ENCODE measurements around the gene TPCN1.
A peak's percentile ranks its signal among the peaks of the same experiment; 100 is the strongest.

Gene TPCN1

GRCh38 chr12:113230315-113231234 lies 9.3 kb downstream of the TPCN1 start:
- Histone ChIP-seq H3K9me3 (replicated peaks; ENCODE audit: low read length) (no peaks in the 10 kb centered on the region), H3K4me3 (ENCODE audit: low read length) (no peak overlapping the region), H3K4me1 (ENCODE audit: control insufficient read depth, insufficient read depth, low read length) (peaks cover 31% of the 10 kb centered on the region), H3K36me3 (ENCODE audit: insufficient read depth, low read length) (peaks cover 46% of the 10 kb centered on the region), H3K4me2 (ENCODE audit: low read length) (no peak overlapping the region), H3K27me3 (ENCODE audit: control insufficient read depth, insufficient read depth, low read length) (no peaks in the 10 kb centered on the region), H3K9ac (ENCODE audit: low read depth, low read length) (no peak overlapping the region)

DNA sequence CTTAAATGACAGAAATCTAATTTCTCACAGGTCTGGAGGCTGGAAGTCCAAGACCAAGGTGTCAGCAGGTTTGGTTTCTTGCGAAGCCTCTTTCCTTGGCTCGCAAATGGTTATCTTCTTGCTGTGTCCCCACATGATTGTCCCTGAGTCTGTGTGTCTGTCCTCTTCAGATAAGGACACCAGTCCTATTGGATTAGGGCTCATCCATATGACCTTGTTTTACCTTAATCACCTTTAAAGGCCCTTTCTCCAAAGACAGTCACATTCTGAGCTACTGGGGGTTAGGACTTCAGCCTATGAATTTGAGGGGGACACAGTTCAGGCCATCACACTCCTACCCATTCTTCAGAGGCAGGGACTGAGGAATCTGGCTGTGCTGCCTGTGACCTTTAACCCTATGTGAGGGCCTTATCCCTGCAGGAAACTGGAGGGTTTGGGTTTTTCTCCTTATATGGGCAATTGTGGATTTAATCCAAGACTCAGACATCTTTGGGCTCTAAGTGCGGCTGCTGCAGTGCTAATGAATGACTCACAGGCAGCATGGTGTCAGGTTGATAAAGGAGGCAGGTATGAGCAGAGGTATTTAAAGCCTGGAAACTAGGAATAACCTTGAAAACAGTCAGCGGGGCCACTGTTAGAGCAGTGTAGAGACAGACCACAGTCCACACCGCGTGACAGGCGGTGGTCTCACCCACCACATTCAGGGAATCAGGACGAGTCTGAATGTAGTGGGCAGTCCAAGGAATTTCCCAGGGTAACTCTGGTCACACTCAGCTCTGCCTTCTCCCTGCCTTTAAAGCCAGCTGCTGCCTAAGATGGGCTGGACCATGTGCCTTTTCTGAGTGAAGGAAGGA lies 10.2 kb downstream of the TPCN1 start:
- Histone ChIP-seq H3K9me3 (replicated peaks; ENCODE audit: low read length) (no peaks in the 10 kb centered on the region), H3K27me3 (ENCODE audit: control insufficient read depth, insufficient read depth, low read length) (no peaks in the 10 kb centered on the region), H3K4me1 (ENCODE audit: control insufficient read depth, insufficient read depth, low read length) (peaks cover 38% of the 10 kb centered on the region), H3K9ac (ENCODE audit: low read depth, low read length) (no peak overlapping the region), H3K4me3 (ENCODE audit: low read length) (no peak overlapping the region), H3K4me2 (ENCODE audit: low read length) (no peak overlapping the region), H3K36me3 (ENCODE audit: insufficient read depth, low read length) (peaks cover 46% of the 10 kb centered on the region)

DNA sequence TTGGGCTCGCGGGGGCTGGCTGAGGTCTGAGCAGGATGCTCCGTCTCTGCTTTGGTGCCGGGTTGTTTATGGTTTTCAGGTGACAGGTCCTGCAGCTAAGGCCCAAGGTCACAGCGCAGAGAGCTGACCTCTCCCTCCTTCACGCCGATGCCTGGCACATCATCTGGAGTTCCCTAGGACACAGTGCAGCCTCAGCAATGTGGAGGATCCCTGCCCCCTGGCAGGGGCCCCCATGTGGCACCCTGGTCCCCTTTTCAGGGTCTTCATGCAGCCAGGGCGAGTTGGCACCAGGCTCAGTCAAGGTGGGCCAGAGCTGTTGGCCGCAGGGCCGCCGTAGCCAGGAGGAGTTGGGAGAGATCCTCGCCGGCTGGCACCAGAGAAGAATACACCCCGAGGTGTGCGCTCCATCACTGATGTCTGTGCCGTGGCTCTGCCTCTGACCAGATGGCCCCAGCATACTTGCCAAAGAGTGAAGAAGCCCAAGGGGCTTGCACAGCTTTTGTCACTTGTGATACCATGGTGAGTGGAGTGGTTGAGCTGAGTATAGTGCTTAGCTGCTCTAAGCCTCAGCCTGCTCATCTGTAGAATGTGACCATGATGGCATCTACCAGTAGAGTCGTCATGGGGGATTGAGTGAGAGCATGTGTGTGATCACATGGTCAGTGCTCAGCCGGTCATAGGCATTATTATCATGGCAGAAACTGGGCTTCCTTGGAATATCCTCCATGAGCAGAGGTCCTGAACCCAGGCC lies 11.0 kb downstream of the TPCN1 start:
- Histone ChIP-seq H3K4me2 (ENCODE audit: low read length) (peak overlapping the region; percentile 72), H3K27me3 (ENCODE audit: control insufficient read depth, insufficient read depth, low read length) (no peaks in the 10 kb centered on the region), H3K36me3 (ENCODE audit: insufficient read depth, low read length) (peaks cover 46% of the 10 kb centered on the region), H3K9ac (ENCODE audit: low read depth, low read length) (peak overlapping the region; percentile 44), H3K9me3 (replicated peaks; ENCODE audit: low read length) (no peaks in the 10 kb centered on the region), H3K4me1 (ENCODE audit: control insufficient read depth, insufficient read depth, low read length) (peaks cover 44% of the 10 kb centered on the region), H3K4me3 (ENCODE audit: low read length) (peak overlapping the region; percentile 31)

DNA sequence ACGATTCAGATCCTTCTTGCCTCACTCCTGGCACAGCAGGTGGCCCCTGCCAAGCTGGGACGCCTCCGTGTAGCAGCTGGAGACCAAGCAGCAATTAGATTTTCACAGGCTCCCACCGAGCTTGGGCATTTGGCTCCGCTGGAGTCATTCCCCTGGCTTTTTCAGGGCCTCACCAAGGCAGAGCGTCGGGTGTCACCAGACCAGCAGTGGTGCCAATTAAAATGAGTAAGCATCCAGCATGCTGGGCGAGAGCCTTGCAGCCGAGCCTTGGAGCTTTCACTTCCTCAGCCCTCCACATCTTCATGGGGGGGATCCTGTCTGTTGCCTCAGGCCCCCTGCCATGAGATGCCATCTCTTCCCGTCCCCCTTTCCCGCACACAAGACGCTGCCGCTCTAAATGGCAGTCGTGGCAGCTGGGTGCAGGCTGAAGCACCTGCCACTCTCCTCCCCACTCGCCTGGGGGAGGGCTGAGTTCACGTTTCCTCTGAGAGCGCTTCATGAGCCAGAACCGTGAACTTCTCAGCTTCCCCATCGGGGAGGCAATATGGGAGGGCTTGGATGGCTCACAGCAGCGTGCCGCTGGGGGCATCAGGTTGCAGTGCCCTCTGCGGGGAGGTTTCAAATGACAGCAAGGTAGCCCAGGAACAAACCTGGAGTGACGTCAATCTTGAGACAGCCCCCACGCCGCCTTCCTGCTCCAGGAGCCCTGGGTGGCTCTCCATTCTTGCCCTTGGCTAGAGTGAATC lies 11.7 kb downstream of the TPCN1 start:
- Histone ChIP-seq H3K36me3 (ENCODE audit: insufficient read depth, low read length) (peaks cover 39% of the 10 kb centered on the region), H3K4me1 (ENCODE audit: control insufficient read depth, insufficient read depth, low read length) (peaks cover 50% of the 10 kb centered on the region), H3K9ac (ENCODE audit: low read depth, low read length) (peak overlapping the region; percentile 44), H3K4me3 (ENCODE audit: low read length) (peak overlapping the region; percentile 31), H3K27me3 (ENCODE audit: control insufficient read depth, insufficient read depth, low read length) (no peaks in the 10 kb centered on the region), H3K9me3 (replicated peaks; ENCODE audit: low read length) (no peaks in the 10 kb centered on the region), H3K4me2 (ENCODE audit: low read length) (peak overlapping the region; percentile 72)

GRCh38 chr12:113233967-113234366 lies 12.7 kb downstream of the TPCN1 start:
- H3K9me3 ChIP-seq (replicated peaks; ENCODE audit: low read length) = no peaks in the 10 kb centered on the region
- H3K4me2 ChIP-seq (ENCODE audit: low read length) = no peak overlapping the region
- H3K4me1 ChIP-seq (ENCODE audit: control insufficient read depth, insufficient read depth, low read length) = peaks cover 59% of the 10 kb centered on the region
- H3K36me3 ChIP-seq (ENCODE audit: insufficient read depth, low read length) = peaks cover 34% of the 10 kb centered on the region
- no peaks in the 10 kb centered on the region for H3K27me3 ChIP-seq (ENCODE audit: control insufficient read depth, insufficient read depth, low read length)
- no peak overlapping the region for H3K4me3 ChIP-seq (ENCODE audit: low read length)
- no peak overlapping the region for H3K9ac ChIP-seq (ENCODE audit: low read depth, low read length)

GRCh38 chr12:113234483-113234882 lies 13.2 kb downstream of the TPCN1 start:
- no peak overlapping the region for H3K9ac ChIP-seq (ENCODE audit: low read depth, low read length)
- no peak overlapping the region for H3K4me2 ChIP-seq (ENCODE audit: low read length)
- H3K9me3 ChIP-seq (replicated peaks; ENCODE audit: low read length) = no peaks in the 10 kb centered on the region
- peaks cover 64% of the 10 kb centered on the region for H3K4me1 ChIP-seq (ENCODE audit: control insufficient read depth, insufficient read depth, low read length)
- no peaks in the 10 kb centered on the region for H3K27me3 ChIP-seq (ENCODE audit: control insufficient read depth, insufficient read depth, low read length)
- H3K4me3 ChIP-seq (ENCODE audit: low read length) = no peak overlapping the region
- peaks cover 33% of the 10 kb centered on the region for H3K36me3 ChIP-seq (ENCODE audit: insufficient read depth, low read length)

- H3K9me3 ChIP-seq (replicated peaks; ENCODE audit: low read length) = no peaks in the 10 kb centered on the region
- H3K36me3 ChIP-seq (ENCODE audit: insufficient read depth, low read length) = peaks cover 21% of the 10 kb centered on the region
- no peak overlapping the region for H3K4me3 ChIP-seq (ENCODE audit: low read length)
- no peak overlapping the region for H3K4me2 ChIP-seq (ENCODE audit: low read length)
- no peaks in the 10 kb centered on the region for H3K27me3 ChIP-seq (ENCODE audit: control insufficient read depth, insufficient read depth, low read length)
- peaks cover 74% of the 10 kb centered on the region for H3K4me1 ChIP-seq (ENCODE audit: control insufficient read depth, insufficient read depth, low read length)
- no peak overlapping the region for H3K9ac ChIP-seq (ENCODE audit: low read depth, low read length)
Observed at GRCh38 chr12:113235976-113236375, 14.7 kb downstream of the TPCN1 start.

- Histone ChIP-seq H3K4me2 (ENCODE audit: low read length) (no peak overlapping the region), H3K27me3 (ENCODE audit: control insufficient read depth, insufficient read depth, low read length) (no peaks in the 10 kb centered on the region), H3K4me1 (ENCODE audit: control insufficient read depth, insufficient read depth, low read length) (peaks cover 73% of the 10 kb centered on the region)
Observed at GRCh38 chr12:113236539-113237399, 15.5 kb downstream of the TPCN1 start.

DNA sequence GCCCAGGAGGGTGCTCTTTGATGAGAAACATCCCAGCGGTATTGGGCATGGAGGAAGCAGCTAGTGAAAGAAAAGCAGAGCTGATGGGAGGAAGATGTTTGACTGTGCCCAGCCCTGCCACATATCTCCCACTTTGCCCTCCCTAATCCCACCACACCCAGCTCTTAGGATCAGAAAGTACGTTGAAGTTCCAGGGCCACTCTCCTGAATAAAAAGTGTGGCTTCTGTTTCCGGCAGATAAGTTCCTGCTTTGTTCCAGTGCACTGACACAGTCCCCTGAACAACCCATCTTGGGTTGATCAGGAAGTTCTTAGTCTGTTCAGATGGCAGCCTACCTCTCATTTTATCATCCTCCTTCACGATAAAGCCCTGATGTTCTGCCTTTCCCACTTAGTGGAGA lies 16.5 kb downstream of the TPCN1 start:
- Histone ChIP-seq H3K9me3 (replicated peaks; ENCODE audit: low read length) (no peaks in the 10 kb centered on the region), H3K4me2 (ENCODE audit: low read length) (no peak overlapping the region), H3K4me3 (ENCODE audit: low read length) (no peak overlapping the region), H3K4me1 (ENCODE audit: control insufficient read depth, insufficient read depth, low read length) (peaks cover 73% of the 10 kb centered on the region), H3K27me3 (ENCODE audit: control insufficient read depth, insufficient read depth, low read length) (no peaks in the 10 kb centered on the region), H3K9ac (ENCODE audit: low read depth, low read length) (no peak overlapping the region), H3K36me3 (ENCODE audit: insufficient read depth, low read length) (peaks cover 5% of the 10 kb centered on the region)

More at GRCh38 chr12:113236539-113237399, 15.5 kb downstream of the TPCN1 start:
- no peak overlapping the region for H3K4me3 ChIP-seq (ENCODE audit: low read length)
- H3K36me3 ChIP-seq (ENCODE audit: insufficient read depth, low read length) = peaks cover 14% of the 10 kb centered on the region
- no peak overlapping the region for H3K9ac ChIP-seq (ENCODE audit: low read depth, low read length)
- H3K9me3 ChIP-seq (replicated peaks; ENCODE audit: low read length) = no peaks in the 10 kb centered on the region

- no peaks in the 10 kb centered on the region for H3K9me3 ChIP-seq (replicated peaks; ENCODE audit: low read length)
- no peak overlapping the region for H3K4me2 ChIP-seq (ENCODE audit: low read length)
- no peak overlapping the region for H3K4me3 ChIP-seq (ENCODE audit: low read length)
- peaks cover 69% of the 10 kb centered on the region for H3K4me1 ChIP-seq (ENCODE audit: control insufficient read depth, insufficient read depth, low read length)
- H3K36me3 ChIP-seq (ENCODE audit: insufficient read depth, low read length) = peaks cover 5% of the 10 kb centered on the region
- H3K9ac ChIP-seq (ENCODE audit: low read depth, low read length) = no peak overlapping the region
- no peaks in the 10 kb centered on the region for H3K27me3 ChIP-seq (ENCODE audit: control insufficient read depth, insufficient read depth, low read length)
Observed at GRCh38 chr12:113238309-113238708, 17.0 kb downstream of the TPCN1 start.

Measured in skeletal muscle satellite cell (primary cell).